Fibroblast of gingiva (primary cell): ENCODE results near the gene ELK1.
"Not testable (repeated sequence)": the region's sequence is repeated elsewhere in the genome, so short reads cannot be mapped to it uniquely, and the experiment has no call there.

Source experiments
- DNase-seq: peaks from one replicate; pipeline ENCODE4 v3.0.0-alpha.2; 2011; ENCODE audit warnings: low read depth

Gene ELK1

DNA sequence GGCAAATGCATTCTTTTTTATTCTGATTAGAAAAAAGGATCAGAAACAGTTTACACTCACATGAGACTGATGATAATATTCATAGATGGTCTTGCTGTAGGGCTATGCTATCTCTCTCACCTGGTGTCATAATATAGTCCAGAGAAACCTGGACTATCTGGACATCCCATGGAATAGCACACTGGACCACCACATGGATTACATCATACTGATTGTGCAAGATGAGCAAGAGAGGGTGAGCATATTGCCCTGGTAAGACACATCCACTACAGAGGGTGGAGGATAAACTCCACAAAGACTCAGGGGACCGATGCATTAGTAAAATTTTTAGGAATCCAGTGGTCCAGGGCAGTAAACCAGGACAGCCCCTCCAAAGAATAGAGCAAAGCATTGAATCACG, 38.9 kb downstream of the ELK1 start:
- no peak for DNase-seq

DNA sequence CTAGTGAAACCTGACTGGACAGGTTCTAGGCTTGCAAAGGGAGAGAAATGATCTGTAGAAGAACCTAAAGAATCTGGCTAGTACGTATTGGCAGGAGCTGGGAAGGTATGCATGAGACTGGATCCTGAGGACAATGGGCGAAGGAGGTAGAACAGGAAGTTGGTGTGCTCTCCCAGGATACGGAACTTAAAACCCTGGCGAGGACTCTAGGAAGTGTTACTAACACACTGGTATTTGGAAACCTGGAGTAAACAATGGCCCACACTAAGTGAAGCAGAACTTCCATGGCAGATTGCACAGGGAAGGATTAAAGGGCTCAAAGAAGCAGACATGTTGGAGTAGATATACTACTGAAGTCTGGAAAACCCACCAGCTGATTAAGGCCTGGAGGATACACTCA, 39.9 kb downstream of the ELK1 start:
- DNase-seq = no peak

DNA sequence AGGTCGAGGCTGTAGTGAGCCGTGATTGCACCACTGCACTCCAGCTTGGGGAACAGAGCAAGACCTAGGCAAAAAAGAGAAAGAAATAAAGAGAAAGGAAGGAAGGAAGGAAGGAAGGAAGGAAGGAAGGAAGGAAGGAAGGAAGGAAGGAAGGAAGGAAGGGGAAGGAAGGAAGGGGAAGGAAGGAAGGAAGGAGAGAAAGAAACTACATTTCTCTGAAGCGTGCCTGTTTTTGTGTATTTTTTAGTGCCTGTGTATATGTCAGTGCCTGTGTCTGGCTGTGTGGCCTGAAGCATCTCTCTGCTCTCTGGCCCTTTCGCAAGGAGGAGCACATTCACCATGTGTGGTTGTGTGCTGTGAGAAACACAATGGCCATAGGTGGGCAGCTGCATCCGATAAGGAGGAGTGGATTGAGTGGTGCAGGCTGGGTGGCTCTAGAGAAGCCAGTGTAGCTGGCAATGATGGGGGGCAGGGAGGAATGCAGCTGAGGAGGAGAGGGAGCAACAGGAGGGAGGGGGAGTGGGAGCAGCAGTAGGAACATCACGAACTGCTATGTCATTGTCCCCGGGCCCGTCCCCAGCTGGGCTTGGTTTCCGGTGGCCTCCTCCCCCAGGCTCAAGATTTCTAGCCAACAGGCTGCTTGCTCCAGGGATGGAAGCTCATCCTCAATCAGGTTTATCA, 42.1 kb downstream of the ELK1 start:
- DNase-seq = no peak

DNA sequence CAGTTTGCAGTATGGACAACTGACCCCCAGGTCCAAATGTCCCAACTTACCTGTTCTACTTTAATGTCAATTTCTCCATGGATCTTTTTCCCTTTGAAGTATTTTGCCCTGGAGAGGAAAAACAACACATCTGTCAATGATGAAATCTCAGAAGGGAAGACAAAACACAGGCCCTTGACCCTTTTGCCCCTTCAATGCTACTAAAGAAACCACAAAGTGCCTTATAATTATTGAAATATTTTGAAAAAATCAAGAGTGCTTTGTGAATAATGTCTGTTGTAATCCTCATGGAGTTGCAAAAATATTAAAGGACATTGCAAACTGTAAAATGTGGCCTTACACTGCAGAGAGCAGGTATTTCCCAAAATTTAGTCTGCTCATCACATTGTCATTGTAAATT, 43.3 kb downstream of the ELK1 start:
- DNase-seq = peak; percentile 11

DNA sequence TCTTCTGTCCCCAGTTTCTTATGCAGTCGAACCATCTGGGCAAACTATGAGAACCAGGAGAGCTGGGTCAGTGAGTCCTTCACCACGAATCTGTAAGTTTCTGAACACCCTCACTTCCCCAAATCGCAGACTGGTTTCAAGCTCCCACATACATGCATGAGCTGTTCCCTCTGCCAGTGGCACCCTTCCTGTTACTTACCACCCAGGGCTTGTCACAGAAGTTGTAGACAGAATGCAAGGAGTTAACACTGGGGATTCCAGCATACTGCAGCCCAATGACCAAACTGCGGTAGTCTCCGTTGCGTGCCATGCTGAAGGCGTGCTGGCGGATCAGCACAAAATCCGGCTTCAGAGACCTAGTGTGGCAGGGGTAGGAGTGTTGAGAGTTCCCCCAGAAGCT, 45.3 kb downstream of the ELK1 start:
- DNase-seq = no peak

DNA sequence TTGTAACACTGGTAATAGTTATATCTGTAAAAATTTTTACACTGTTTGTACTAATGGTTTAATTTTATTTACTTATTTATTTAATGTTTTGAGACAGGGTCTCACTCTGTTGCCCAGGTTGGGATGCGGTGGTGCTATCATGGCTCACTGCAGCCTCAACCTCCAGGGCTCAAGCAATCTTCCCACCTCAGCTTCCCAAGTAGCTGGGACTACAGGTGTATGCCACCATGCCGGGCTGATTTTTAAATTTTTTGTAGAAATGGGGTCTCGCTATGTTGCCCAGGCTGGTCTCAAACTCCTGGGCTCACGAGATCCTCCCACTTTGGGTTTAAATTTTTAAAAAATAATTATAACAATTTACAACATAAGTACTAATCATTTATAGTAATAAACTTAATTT, 47.2 kb downstream of the ELK1 start:
- DNase-seq = not testable (repeated sequence)

DNA sequence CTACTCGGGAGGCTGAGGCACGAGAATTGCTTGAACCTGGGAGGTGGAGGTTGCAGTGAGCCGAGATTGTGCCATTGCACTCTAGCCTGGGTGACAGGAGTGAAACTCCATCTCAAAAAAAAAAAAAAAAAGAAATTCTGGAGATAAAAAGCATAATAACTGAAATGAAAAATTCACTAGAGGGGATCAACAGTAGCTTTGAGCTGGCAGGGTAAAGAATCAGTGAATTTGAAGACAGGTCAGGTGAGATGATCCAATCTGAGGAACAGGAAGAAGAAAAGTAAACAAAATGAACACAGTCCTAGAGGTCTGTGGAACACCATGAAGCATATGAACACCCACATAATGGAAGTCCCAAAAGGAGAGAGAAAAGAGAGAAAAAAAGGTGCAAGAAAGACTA, 53.1 kb downstream of the ELK1 start:
- no peak for DNase-seq

DNA sequence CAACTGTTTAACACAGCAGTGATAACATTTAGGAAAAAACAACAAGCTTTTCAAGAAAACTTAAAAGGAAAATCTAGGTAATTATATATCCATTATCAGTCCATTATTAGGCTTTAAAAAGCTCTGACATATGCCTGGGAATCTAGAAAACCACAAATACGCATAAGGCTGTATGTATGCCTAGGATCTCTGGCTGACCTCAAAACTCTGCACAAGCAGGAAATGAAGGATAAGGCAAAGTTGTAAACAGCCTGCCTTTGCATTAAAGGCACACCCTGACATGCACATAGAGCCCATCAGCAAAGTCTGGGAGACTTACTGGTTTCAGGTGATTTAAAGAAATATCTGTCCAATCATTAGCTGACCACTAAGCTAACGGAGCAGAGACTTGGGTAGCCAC, 54.1 kb downstream of the ELK1 start:
- no peak for DNase-seq

DNA sequence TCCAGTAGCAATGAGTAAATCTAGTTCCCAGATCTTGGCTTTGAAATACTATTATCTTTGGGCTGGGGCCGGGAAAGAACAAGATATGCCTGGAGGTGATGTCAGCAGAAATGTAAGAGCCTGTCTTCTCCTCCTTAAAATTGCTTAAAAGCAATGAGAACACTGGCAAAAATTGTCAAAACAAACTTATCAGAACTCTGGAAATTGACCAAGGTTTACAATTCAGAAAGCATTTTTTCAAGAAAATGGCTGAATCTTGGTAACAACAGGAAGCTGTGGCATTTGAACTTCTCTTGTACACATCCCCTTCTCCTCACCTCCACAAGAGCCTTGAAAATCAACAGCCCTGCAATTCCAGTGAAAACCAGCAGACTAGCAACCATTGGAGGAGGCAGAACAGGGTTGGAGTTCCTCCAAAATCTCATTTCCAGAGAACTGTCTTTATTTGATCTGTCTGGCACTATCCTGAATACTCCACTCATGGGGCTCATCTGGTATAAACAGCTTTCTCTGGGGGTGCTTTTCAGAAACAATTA, 54.6 kb downstream of the ELK1 start:
- peak; percentile 87 for DNase-seq

DNA sequence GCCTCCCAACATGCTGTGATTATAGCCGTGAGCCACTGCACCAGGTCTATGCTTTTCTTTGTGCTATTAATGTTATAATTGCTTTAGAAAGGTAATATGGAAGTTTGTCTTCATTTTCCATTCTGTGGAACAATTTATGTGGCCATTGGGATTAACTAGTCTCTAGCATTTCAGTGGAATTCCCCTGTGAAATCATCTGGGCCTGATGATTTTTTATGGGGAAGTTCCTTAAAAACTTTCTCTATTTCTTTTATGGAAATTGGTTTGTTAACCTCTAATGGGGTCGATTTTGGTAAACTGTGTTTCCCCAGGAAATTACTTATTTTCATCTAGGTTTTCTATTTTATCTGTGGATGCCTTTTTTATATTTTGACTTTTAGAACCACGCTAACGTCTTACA, 56.8 kb downstream of the ELK1 start:
- no peak for DNase-seq

DNA sequence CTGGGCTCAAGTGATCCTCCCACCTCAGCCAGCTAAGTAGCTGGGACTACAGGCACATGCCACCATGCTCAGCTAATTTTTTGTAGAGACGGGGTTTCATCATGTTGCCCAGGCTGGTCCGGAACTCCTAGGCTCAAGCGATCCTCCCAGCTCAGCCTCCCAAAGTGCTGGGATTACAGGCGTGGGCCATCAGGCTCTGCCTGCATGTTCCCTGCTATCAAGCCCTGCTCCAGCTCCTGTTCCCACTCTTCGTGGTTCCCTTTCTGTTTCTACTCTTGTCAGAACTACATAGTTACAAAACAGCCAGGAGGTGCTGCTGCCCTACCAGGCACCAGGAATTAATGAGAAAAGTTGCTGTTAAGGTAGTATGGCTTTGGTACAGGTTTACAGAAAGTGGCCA, 59.4 kb downstream of the ELK1 start:
- DNase-seq = no peak

DNA sequence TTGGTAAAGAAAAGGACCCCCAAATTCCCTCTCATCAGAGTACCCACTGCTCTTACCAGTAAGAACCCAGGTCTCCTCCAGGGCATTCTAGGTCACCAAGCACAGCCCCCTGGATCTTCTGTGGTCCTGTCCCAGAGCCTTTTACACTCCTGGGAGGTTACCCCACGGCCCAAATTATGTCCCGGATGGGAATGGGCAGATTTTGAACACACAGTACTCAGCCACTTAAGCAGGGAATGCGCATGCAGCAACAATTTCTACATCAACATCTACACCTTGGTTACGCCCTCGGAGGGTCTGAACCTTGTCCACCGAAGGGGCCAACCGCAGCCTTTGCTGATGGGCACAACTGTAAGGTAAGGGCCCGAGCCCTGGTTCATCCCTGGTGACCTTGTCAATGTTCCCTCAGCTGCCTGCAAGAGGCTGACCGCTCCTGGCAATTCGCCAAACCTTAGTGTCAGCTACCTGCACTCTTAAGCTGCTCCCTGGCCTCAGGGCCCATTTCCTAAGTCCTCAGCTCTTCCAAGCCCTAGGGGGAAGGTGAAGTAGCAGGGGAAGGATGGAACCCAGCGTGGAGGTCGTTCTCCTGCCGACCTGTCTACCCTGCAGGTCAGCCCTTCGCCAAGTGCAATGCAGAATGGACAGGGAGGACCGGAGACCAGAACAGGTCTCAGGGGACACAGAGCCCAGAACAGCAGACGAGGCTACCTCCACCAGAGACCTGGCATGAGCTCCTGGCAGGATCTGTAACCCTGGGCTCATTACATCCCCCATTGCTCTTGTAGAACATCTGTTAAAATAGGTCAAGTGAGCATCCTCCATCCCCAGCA, 62.2 kb downstream of the ELK1 start:
- DNase-seq = no peak

DNA sequence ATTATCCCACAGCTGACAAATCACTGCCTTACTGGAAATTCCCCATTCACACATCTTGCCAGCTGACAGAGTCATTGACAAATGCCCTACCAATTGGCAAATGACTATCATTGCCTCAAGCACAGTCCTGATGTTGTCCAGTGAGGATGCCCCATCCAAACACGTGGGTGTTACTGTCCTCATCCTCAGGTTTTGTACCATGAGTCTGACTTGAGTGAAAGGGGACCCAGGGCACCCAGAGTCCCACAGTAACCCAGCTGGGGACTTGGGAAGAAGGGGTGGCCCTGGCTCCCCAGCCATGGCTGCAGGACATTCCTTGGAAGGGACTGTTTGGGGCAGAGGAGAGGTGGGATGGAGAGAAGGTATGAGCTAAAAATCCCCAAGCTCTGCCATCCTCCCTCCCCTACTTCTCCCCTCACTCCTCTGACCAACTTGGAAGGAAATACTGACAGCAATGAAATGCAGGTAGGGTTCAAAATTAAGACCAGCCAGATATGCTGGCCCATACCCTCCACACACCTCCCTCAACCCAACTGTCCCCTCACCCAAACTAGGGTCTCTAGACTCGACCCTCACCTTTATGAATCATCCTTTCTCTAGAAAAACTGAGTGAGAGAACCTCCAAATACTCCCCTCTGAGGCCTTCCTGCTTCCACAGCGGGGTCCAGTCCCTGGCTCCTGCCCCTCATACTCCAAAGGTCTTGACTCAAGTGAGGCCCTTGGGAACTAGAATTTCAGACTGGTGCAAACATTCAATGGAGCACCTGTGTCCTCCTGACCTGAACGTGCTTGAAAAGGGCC, 63.1 kb downstream of the ELK1 start:
- DNase-seq = no peak

DNA sequence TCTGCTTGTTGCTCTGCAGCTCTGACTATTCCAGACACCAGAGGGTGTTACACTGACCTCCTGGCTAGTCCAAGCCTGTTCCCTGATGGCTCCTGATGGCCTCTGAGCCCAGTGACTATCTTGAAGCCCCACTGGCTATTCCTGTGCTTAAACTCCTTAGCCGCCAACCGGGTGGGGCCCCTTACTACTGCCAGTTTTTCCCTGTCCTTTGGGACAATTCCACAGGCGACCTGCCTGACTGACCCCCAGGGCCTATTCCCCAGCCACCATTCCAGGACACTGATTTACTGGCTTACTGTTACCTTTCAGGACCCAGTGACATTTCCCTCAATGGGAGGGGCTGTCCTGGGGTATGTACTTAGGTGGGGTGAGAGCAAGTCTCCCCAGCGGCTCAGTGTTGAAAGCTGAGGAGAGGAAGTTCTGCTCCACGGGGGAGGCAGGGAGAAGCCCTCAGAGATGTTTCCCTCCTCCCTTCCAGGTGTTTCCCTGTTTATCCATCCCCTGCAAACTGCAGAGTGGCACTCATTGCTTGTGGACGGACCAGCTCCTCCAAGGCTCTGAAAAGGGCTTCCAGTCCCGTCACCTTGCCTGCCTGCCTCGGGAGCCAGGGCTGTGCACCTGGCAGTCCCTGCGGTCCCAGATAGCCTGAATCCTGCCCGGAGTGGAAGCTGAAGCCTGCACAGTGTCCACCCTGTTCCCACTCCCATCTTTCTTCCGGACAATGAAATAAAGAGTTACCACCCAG, 64.1 kb downstream of the ELK1 start:
- DNase-seq = no peak
